ENCODE results near the gene CHAT. TPM values are rescaled to one million over a fixed set of nuclear protein-coding genes. Genes with fewer than 3 reads are reported as not detected.

Gene CHAT
- total RNA-seq, 1 donor from 2014 or later = not detected

GRCh38 chr10:49575489-49576072 lies 38.3 kb upstream of the CHAT start:
- Mint-ChIP-seq H3K9me3 (no peaks in the 10 kb centered on the region), H3K27ac (no peak overlapping the region), H3K27me3 (ENCODE audit: insufficient read depth, low read depth) (peaks cover 2% of the 10 kb centered on the region), H3K36me3 (no peaks in the 10 kb centered on the region), H3K4me1 (no peaks in the 10 kb centered on the region), H3K4me3 (no peak overlapping the region)
- Histone ChIP-seq H3K79me2 (ENCODE audit: low read depth) (no peaks in the 10 kb centered on the region), H3K4me1 (no peaks in the 10 kb centered on the region), H3K36me3 (no peaks in the 10 kb centered on the region), H3K9ac (no peak overlapping the region), H3K9me3 (ENCODE audit: low read depth) (no peaks in the 10 kb centered on the region), H3K4me2 (no peak overlapping the region), H3K27ac (no peak overlapping the region), H3F3A (ENCODE audit: low read depth) (no peaks in the 10 kb centered on the region), H2AFZ (replicated peaks) (no peak overlapping the region), H4K20me1 (ENCODE audit: low read depth) (no peaks in the 10 kb centered on the region), H3K27me3 (no peaks in the 10 kb centered on the region), H3K4me3 (no peak overlapping the region)
- TF ChIP-seq EZH2phosphoT487 (IDR thresholded peaks at IDR 0.05) (no peak), CTCF (IDR thresholded peaks at IDR 0.05) (no peak), EZH2 (IDR thresholded peaks at IDR 0.05) (no peak)
- no peak for DNase-seq (ENCODE audit: low spot score)

GRCh38 chr10:49577182-49577925 lies 36.5 kb upstream of the CHAT start:
- no peaks in the 10 kb centered on the region for H3K36me3 Mint-ChIP-seq
- no peak overlapping the region for H3K27ac Mint-ChIP-seq
- no peaks in the 10 kb centered on the region for H3F3A ChIP-seq (ENCODE audit: low read depth)
- DNase-seq (ENCODE audit: low spot score) = no peak
- no peak overlapping the region for H3K27ac ChIP-seq
- peaks cover 2% of the 10 kb centered on the region for H3K27me3 Mint-ChIP-seq (ENCODE audit: insufficient read depth, low read depth)
- no peak overlapping the region for H3K4me3 Mint-ChIP-seq
- H4K20me1 ChIP-seq (ENCODE audit: low read depth) = no peaks in the 10 kb centered on the region
- no peak overlapping the region for H3K4me2 ChIP-seq
- H3K9me3 ChIP-seq (ENCODE audit: low read depth) = no peaks in the 10 kb centered on the region
- no peaks in the 10 kb centered on the region for H3K79me2 ChIP-seq (ENCODE audit: low read depth)
- H3K27me3 ChIP-seq = no peaks in the 10 kb centered on the region
- H3K9ac ChIP-seq = no peak overlapping the region
- H3K4me1 Mint-ChIP-seq = no peaks in the 10 kb centered on the region
- H3K9me3 Mint-ChIP-seq = no peaks in the 10 kb centered on the region
- TF ChIP-seq EZH2phosphoT487 (IDR thresholded peaks at IDR 0.05) (no peak), EZH2 (IDR thresholded peaks at IDR 0.05) (no peak), CTCF (IDR thresholded peaks at IDR 0.05) (no peak)
- no peak overlapping the region for H3K4me3 ChIP-seq
- H2AFZ ChIP-seq (replicated peaks) = no peak overlapping the region
- H3K4me1 ChIP-seq = no peaks in the 10 kb centered on the region
- H3K36me3 ChIP-seq = no peaks in the 10 kb centered on the region

- H3K9me3 Mint-ChIP-seq = no peaks in the 10 kb centered on the region
- H2AFZ ChIP-seq (replicated peaks) = no peak overlapping the region
- H3K9me3 ChIP-seq (ENCODE audit: low read depth) = no peaks in the 10 kb centered on the region
- H3K27me3 ChIP-seq = no peaks in the 10 kb centered on the region
- no peak for DNase-seq (ENCODE audit: low spot score)
- no peaks in the 10 kb centered on the region for H3F3A ChIP-seq (ENCODE audit: low read depth)
- H3K36me3 ChIP-seq = no peaks in the 10 kb centered on the region
- no peaks in the 10 kb centered on the region for H3K27me3 Mint-ChIP-seq (ENCODE audit: insufficient read depth, low read depth)
- TF ChIP-seq EZH2 (IDR thresholded peaks at IDR 0.05) = no peak
- TF ChIP-seq EZH2phosphoT487 (IDR thresholded peaks at IDR 0.05) = no peak
- no peak for TF ChIP-seq CTCF (IDR thresholded peaks at IDR 0.05)
- H3K4me3 Mint-ChIP-seq = no peak overlapping the region
- H3K79me2 ChIP-seq (ENCODE audit: low read depth) = no peaks in the 10 kb centered on the region
- H3K36me3 Mint-ChIP-seq = no peaks in the 10 kb centered on the region
- no peaks in the 10 kb centered on the region for H3K4me1 Mint-ChIP-seq
- no peaks in the 10 kb centered on the region for H4K20me1 ChIP-seq (ENCODE audit: low read depth)
- no peak overlapping the region for H3K27ac ChIP-seq
- H3K4me3 ChIP-seq = no peak overlapping the region
- no peak overlapping the region for H3K4me2 ChIP-seq
- no peak overlapping the region for H3K27ac Mint-ChIP-seq
- no peaks in the 10 kb centered on the region for H3K4me1 ChIP-seq
- H3K9ac ChIP-seq = no peak overlapping the region
Measured at GRCh38 chr10:49578392-49578791, 35.4 kb upstream of the CHAT start.
